A673 (cell line): ENCODE results near the gene RELL2.

ENCODE experiments used
- EZH2 ChIP-seq: fragments of 200-600 bp; sonication (generic); IDR thresholded peaks from 2 replicates; pipeline ENCODE4 v1.6.1; 2017; ENCODE audit warnings: borderline replicate concordance, low read depth, mild to moderate bottlenecking, mixed read lengths, antibody characterized with exemption, low read length; ENCODE audit not compliant: poor library complexity, severe bottlenecking
- TF ChIP-seq, protein P1 (sequence below): fragments of 300-800, 200-600 bp; sonication (generic); conservative IDR thresholded peaks from 2 replicates; pipeline ENCODE4 v1.5.1; 2017; ENCODE audit warnings: low read depth, mild to moderate bottlenecking, antibody characterized with exemption, low read length, moderate library complexity, mixed read lengths

DNA sequence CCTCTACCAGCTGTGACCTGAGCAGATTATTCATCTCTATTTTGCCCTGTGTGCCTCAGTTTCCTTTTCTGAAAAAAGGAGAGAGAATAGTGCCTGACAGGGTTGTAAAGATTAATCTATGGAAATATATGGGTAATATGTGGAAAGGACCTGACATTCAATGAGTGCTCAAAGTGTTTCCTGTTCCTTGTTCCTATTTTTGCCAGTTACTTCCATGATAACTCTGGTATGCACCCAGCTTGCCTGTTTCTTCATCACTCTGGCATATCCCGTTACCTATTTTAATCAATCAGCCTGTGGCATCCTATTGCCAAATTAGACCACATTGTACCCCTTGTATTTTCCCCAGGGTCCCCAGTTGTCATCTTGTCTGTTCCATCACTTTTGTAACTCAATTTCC, 48.8 kb downstream of the RELL2 start:
- TF ChIP-seq, protein P1, sequence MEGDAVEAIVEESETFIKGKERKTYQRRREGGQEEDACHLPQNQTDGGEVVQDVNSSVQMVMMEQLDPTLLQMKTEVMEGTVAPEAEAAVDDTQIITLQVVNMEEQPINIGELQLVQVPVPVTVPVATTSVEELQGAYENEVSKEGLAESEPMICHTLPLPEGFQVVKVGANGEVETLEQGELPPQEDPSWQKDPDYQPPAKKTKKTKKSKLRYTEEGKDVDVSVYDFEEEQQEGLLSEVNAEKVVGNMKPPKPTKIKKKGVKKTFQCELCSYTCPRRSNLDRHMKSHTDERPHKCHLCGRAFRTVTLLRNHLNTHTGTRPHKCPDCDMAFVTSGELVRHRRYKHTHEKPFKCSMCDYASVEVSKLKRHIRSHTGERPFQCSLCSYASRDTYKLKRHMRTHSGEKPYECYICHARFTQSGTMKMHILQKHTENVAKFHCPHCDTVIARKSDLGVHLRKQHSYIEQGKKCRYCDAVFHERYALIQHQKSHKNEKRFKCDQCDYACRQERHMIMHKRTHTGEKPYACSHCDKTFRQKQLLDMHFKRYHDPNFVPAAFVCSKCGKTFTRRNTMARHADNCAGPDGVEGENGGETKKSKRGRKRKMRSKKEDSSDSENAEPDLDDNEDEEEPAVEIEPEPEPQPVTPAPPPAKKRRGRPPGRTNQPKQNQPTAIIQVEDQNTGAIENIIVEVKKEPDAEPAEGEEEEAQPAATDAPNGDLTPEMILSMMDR, result no peak
- TF ChIP-seq EZH2, result no peak
